GM12875 (cell line): ENCODE measurements around the gene ADD3.
"Not testable (repeated sequence)": the region's sequence is repeated elsewhere in the genome, so short reads cannot be mapped to it uniquely, and the experiment has no call there.

Experiments
- H3K4me3 ChIP-seq: one replicate; pipeline ENCODE4 v1.5.1; 2011; ENCODE audit warnings: low read depth, low read length, control low read depth
- CTCF ChIP-seq: IDR thresholded peaks from 2 replicates; pipeline ENCODE4 v1.5.1; 2011; ENCODE audit warnings: low read depth, mild to moderate bottlenecking, control low read depth, inconsistent platforms, low read length, moderate library complexity, borderline replicate concordance; ENCODE audit not compliant: insufficient read depth

Gene ADD3

DNA sequence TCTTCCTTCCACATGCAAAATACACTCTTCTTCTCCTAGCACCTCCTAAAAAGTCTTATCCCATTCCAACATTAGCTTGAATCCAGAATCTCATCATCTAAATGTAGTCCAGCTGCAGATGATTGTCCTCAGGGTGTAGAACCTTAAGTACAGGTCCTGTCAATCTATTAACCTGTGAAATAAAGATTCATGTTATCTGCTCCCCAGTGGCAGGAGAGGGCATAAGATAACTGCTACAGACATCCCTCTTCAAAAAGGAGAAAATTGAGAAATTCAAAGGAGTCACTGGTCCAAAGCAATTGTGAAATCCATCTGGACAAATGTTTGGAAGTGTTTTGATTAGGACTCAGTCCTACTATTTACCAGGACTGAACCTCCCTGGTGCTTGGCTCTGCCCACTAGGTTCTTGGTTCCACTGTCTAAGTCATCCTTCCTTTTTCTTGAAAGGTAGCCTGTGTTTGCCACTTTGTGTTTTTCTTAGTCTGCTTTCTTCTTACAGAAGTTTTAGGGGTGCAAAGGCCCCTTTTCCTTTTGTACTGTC lies 96.2 kb downstream of the ADD3 start:
- TF ChIP-seq CTCF: no peak
- H3K4me3 ChIP-seq: no peak overlapping the region

DNA sequence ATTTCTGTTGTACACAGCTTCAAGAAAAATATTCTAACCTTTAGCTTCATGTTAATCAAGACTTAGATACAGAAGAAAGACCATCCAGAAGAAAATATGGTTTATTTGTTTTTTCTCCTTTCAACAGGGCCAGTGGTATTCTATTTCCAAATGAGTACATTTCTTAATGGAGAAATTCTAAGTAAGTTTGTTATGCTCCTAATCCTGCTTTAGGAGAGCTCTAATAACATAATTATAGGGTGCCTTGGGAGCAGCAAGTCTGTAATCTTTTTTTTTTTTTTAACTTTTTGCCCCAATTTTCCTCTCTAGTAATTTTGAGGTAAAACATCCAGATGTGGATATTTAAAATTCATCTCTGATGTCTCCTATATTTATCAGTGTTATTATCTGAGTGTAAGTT lies 98.1 kb downstream of the ADD3 start:
- no peak overlapping the region for H3K4me3 ChIP-seq
- no peak for TF ChIP-seq CTCF

- no peak for TF ChIP-seq CTCF
- no peak overlapping the region for H3K4me3 ChIP-seq
These were observed 99.6 kb downstream of the ADD3 start for GRCh38 chr10:110107430-110107829.

- no peak for TF ChIP-seq CTCF
- no peak overlapping the region for H3K4me3 ChIP-seq
These were observed 100.1 kb downstream of the ADD3 start for GRCh38 chr10:110107887-110108286.

- TF ChIP-seq CTCF: no peak
- no peak overlapping the region for H3K4me3 ChIP-seq
These were observed 101.7 kb downstream of the ADD3 start for GRCh38 chr10:110109511-110109910.

DNA sequence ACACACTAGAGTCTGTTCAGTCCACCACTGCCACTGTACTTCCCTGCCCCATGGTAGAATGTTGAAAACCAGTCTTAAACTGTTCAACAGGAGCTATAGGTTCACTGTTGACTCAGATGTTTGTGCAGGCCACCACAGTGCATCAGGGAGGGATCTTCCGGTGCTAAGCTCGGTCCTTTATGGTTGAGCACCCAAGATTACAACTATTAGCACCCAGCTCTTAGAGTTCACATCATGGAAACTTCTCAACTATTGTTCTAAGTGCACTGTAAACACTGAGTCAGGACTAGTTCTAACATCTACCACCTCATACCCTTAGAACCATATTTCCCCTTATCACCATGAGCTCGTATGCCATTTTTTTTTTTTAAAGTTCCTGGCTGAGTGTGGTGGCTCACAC lies 102.6 kb downstream of the ADD3 start:
- H3K4me3 ChIP-seq: no peak overlapping the region
- no peak for TF ChIP-seq CTCF

GRCh38 chr10:110113670-110114337 lies 106.0 kb downstream of the ADD3 start:
- no peak overlapping the region for H3K4me3 ChIP-seq
- TF ChIP-seq CTCF: no peak

- not testable (repeated sequence) for H3K4me3 ChIP-seq
These were observed 106.9 kb downstream of the ADD3 start for GRCh38 chr10:110114668-110115067.
